NCI-H82 (cell line): ENCODE results near the gene VIT.
A peak's percentile ranks its signal among the peaks of the same experiment; 100 is the strongest.
"Not testable (repeated sequence)": the region's sequence is repeated elsewhere in the genome, so short reads cannot be mapped to it uniquely, and the experiment has no call there.

Source experiments
- DNase-seq: peaks from one replicate; lab custom pipeline; 2025; lab: John Stamatoyannopoulos, UW

VIT gene

DNA sequence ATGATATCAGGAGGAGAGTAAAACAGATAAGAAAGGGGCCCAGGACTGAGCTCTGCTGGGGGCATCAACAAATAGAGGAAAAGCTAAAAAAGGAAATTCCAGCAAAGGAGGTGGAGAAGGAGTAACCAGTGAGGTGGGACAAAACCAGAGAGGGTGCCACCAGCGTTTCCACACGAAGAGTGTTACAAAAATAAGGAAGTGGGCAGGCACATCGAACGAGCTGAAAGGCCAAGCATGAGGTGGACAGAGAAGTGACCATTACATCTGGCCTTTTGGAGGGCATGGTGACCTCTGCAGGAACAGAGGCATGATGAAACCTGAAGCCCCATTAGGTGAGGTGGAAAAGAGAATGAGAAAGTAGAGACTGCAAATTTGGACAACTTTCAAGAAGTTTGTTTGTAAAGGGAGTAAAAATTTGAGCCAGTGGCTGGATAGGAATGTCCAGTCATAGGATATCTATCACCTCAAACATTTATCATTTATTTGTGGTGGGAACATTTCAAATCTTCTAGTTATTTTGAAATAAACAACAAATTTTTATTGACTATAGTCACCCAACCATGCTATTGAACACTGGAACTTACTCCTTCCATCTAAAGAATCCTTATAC lies 18.4 kb upstream of the VIT start:
- no peak for DNase-seq

DNA sequence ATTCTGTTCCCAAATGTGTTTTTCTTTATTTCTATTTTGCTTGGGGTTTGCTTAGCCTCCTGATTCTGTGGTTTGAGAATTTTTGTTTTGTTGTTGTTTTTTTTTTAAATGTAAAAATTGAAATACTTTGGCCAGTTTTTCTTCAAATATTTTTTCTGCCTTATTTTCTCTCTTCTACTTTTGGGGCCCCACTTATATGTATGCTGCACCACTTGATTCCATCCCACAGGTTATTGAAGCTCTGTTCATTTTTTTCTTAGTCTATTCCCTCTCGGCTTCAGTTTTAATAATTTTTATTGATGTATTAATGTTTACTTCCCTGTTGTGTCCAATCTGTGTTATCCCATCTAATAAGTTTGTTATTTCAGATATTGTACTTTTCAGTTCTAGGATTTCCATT lies 17.7 kb upstream of the VIT start:
- DNase-seq, result no peak

DNA sequence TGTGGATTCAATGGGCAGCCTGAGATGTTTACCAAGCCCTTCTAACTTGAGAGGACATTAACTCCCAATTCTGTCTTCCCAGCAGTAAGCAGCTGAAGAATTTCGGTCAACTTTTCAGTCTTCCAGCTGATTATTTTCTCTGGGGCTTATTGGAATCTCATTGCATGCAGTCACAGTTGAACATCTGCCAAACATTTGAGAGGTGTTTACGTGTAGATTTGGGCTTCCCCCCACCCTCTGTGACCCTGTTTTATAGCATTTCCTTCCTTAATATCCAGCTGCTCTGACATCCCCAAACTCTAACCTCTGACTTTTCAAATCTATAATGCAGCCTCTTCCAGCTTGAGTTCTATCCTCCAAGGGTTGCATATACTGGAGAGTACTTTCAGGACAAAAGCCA lies 16.5 kb upstream of the VIT start:
- DNase-seq, result peak; percentile 31

DNA sequence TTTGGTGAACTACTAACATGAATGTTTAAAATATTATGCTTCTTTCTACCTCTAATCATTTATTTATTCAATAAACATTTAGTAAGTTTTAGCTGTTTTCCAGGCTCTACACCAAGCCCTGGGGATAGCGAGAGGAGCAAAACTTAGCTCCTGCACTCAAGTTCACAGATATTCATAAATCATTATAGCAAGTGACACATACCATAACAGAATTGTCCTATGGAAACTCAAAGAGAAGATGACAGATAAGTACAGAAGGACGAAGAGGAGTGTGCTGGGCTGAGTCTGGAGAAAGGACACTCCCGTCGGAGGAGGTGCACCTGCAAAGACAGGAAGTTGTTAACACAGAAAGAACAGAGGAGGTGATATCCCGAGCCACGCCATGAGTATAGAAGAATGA lies 13.9 kb upstream of the VIT start:
- DNase-seq, result no peak

DNA sequence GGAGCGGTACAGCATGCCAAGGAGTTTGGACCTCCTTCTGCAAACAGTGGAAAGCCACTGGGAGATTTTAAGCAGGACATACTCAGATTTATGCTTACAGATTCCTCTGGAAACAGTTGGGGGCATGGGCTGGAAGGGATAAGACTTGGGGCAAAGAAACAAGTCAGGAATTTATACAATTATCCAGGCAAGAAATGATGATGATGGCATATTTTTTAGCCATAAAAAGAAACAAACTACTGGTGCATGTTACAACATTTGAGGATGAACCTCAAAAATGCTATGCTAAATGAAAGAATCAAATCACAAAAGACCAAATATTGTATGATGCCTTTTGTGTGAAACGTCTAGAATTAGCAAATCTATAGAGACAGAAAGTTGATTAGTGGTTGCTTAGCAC lies 13.5 kb upstream of the VIT start:
- no peak for DNase-seq

DNA sequence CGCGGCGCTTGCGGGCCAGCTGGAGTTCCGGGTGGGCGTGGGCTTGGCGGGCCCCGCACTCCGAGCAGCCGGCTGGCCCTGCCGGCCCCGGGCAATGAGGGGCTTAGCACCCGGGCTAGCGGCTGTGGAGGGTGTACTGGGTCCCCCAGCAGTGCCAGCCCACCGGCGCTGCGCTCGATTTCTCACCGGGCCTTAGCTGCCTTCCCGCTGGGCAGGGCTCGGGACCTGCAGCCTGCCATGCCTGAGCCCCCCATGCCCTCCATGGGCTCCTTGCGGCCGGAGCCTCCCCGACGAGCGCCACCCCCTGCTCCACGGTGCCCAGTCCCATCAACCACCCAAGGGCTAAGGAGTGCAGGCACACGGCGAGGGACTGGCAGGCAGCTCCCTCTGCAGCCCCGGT lies 8.2 kb upstream of the VIT start:
- not testable (repeated sequence) for DNase-seq

DNA sequence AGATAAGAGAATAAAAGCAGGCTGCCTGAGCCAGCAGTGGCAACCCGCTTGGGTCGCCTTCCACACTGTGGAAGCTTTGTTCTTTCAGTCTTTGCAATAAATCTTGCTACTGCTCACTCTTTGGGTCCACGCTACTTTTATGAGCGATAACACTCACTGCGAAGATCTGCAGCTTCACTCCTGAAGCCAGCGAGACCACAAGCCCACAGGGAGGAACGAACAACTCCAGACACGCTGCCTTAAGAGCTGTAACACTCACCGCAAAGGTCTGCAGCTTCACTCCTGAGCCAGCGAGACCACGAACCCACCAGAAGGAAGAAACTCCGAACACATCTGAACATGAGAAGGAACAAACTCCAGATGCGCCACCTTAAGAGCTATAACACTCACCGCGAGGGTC lies 7.5 kb upstream of the VIT start:
- DNase-seq, result not testable (repeated sequence)

DNA sequence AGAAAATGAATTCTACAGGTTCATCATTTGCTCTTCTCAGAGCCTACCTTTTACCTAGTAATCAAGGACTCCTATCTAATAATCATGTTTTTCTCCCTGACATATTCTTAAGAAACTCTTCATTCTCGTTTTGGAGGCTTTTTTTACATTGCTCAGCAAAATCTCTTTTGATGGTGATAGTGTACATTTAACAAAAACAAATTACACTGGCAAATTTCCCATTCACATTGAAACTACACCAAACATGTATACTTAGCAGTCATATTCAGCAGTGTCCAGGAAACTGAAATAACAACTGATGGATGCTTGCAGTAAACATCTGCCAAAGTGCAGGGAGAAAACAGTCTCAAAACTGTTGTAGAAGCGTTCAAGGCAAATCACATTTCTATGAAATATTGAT lies 4.4 kb upstream of the VIT start:
- DNase-seq, result no peak

DNA sequence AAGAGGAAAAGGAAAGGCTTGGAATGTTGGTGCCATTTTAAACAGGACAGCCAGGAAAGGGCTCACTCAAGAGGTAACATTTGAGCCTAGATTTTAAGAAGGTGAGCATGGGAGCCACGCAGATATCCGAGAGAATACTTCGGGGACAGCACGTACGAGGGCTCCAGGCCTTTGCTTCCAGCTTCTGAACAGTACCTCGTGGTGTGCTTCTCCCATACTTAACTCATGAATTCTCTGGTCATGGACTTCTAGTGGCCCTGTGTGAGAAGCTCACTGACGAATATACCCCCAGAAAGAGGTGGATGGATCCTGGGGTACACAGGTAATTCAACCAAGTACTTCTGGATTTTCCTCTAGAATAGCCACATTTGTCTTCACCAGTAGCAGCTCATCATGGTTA lies 2.7 kb upstream of the VIT start:
- no peak for DNase-seq

DNA sequence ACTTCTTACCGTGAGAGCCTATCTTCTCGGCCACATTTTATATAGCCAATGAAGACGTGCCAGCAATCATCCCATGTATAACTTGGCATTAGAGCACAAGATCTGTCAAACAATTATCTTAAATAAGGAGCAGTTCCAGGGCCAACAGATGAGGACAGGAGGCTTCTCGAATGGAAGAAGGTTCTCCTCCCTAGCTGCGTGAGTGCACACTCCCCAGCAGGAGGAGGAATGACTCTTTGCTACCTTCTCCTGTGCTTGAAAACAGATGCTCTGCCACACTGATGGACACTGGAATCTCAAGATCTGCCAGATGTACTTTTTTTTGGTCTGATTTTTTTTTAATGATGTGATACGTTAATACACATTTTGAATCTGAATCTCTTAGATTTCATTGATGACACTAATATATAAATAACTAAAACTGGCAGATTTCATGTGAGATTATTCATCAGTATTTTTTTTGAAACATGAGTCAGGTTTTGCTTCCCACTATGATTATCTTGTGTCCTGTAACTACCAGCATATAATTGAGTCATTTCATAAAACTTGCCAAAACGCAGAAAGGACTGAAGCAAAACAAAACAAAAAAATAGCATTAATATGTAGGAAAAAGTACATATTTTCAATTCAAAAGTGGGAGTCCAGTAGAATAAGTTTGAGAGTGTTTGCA lies 626 bp upstream of the VIT start:
- peak; percentile 23 for DNase-seq

DNA sequence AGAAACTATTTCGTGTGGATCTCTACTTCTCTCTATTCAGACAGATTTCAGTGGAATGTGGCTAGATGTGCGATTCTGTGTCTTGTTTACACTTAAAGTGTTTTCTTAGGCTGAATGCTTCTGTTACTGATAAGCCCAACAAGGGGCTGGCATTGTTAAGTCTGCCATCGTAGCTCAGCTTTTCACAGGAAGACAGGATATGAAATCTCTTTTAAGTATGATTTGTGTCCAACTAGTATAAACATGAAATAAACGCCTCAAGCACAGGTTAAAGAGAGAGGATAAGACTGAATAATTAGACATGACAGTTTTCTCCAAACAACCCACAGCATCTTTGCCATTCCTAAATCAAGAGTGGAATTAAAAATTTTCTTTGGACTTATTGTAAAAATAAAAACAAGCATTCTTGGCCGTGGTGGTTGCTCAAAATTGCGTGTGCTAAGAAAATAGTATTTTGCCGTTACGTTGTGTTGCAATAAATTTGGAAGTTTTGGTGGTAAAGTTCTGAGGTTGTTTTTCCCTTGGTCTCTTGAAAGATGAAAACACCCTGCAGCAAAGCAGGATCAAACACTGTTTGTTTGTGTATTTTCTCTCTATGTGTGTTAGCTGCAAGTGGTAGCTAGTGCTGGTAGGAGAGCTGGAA lies 1.0 kb downstream of the VIT start:
- no peak for DNase-seq

DNA sequence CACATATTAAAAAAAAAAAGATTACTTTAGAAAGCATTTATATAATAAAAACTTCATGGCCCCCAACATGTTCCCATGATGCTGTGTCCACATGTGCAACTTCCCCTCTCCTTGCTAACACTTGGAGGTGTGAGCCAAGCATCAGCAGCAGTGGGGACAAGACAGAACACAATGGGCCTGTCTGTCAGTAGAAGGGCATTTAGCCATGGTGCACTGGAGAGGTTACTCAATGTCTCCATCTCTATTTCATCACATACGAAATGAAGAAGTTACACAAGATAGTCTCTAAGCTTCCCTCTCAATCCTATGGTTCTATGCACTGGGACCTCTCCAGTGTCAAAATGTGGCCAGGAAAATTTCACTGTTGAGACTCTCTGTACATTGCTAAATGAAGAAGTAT lies 2.5 kb downstream of the VIT start:
- no peak for DNase-seq

DNA sequence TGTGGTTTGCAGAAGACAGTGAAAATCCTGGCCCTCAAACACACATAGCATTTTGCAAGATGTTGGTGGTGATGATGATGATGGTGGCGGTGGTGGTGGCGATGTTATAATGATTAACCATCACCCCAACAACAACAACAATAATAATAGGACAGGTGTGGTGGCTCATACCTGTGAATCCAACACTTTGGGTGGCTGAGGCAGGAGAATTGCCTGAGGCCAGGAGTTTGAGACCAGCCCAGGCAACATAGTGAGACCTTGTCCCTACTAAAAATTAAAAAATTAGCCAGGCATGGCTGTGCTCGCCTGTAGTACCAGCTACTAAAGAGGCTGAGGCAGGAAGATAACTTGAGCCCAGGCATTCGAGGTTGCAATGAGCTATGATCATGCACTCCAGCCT lies 3.8 kb downstream of the VIT start:
- DNase-seq, result no peak

DNA sequence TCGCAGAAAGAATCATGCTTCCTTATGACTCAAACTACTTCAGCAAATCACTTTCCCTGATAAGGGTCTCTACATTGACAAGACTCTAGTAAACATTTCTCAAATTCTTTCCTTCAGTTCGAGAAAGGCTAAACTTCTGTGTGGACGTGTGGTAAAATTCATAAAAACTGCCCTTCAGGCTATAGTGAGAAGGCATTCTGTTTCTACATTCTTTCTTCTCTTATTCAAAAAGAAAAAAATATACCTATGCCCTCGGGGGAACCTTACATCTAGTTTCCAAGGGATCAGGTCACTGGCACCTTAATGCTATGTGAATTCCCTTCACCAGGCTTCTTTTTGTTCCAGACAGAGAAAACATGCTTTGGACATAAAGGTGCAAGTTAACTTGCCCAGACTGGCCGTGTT lies 4.9 kb downstream of the VIT start:
- DNase-seq, result no peak

DNA sequence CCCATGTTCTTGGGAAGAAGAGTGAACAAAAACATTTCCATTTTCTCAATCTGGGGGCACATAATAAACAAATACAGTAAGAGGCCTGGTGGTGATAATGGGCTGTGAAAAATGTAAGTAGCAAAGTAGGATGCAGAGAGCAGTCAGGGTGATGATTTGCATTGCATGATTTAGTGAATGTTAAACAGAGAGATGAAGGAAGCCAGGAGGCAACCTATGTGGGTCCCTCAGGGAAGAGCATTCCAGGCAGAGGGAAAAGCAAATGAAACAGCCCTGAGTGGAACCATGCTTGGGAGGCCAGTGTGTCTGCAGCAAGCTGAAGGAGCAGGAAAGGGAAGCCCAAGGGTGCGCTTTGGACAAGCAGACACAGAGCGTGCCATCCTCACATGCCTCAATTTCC lies 5.4 kb downstream of the VIT start:
- no peak for DNase-seq

DNA sequence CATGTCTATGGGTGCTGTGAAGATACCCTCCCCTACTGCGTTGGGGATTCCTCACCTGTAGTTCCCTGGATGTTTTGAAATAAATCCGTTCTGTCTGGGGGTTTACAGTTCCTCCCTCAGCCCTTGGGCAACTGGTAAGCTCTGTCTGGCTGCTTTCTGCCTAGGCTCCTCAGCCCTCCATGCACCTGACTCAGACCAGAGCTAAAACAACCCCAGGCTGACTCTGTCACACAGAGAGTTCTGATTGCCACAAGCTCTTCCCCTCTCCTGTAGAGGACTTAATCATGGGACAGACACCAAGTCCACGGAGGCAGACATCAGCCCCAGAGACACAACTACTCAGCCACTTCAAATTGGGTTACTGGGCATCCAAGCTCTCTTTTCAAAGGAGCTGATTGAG lies 6.3 kb downstream of the VIT start:
- no peak for DNase-seq

DNA sequence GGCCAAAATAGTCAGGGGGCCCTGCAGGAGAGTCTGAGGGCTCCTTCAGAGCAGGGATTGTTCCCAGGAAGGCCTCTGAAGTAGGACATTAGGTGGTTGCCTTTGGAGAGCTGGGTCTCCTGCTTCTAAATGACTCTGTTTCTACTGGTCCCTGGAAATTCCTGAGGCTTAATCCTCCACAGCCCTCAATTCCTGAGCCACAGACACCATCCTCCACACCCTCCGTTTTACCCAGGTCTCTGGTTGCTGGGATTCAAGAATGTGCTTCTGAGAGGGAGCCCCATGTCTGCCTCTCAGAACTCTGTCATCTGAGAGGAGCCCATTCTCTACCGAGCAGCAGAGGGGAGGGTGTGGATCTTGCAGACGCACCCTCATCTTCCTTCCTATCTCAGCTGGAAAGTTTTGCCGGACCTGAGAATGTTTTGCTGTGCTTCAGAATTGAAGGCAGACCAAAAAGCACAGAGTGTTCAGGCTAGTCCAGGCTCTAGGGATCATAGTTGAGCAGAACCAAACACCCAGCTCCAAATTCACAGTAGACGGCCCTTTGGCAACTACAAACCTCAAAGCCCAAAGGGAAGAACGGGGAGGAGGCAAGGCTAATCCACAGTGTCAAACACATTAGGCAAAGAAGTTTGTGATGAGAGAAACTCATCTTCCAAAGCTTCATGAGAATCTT lies 8.1 kb downstream of the VIT start:
- DNase-seq, result no peak

DNA sequence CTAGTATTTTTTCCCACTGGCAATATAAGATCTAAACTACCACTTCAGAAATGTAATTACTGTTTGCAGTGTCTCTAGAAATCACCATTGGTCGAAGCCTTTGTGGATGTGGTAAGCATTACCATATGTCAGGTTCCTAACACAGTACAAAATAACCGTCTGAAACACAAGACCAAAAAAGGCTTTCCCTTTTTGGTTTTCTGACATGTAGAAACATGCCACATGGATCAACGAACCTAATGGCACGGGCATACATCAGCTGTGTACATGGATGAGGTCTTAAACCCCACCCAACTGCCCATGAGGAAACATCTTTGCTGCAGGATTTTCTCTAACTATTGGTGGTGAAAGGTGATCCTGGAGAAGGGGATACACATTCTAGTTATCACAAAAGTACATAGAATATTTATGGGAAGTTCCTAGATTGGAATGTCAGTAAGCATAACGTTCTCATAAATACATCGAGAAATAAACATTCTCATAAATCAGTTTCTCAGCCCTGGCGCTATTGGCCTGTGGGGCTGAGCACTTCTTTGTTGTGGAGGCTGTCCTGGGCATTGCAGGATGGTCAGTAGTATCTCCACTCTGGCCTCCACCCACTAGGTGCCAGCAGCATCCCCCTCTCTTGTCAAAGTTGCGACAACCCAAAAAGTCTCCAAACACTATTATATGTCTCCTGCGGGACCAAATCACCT lies 9.0 kb downstream of the VIT start:
- DNase-seq, result no peak

DNA sequence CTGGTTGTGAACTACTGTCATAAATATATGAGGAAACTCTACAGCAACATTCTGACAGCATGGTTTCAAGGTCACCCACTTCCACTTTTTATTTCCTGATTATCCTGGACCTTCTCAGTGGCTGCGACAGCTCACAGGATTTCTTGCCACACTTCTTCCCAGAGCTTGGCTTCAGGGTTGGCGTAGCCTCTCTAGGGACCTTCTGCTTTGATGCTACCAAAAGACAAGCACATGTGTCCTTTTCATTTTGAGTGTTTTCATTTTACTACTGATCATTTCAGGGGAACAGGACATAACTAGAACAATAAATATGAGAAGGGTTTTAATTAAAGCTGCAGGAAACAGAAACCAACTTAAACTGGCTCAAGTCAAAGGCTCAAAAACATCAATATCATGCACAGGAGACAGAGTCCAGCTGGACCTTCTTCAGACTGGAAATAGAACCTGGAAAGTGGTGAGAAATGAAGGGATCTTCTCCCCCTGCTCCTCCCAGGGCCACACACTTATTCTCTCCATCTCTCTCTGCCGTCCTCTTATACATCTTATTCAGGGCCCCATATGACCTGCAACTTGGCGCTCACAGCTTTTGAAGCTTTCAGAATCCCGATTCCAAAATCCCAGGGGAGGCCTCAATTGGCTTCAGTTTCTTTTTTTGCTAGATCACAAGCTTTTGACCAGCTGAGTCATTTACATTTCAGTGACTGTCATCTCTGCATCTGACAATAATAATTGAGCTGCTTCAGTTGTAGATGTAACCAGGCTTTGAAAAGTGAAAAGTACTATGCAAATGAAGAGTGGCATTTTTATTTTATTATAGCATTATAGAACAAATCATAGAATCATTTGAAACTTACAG lies 9.7 kb downstream of the VIT start:
- no peak for DNase-seq

DNA sequence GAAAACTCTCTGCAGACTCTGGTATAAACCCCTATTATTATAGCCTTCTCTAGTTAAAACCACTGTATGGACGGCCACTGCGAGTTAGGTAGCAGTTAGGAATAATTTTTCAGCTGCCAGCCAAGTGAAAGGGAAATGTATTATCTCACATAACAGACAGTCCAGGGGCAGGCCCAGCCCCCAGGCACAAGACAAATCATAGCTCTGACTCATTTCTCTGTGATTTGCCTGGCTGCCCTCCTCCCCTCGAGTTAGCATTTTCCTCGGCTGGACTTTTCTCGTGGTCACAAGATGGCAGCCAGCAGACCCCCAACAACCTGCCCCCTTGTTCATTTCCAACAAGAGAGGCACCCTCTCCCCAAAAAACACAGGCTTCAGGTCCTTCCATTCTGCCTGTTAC lies 10.5 kb downstream of the VIT start:
- DNase-seq, result no peak

DNA sequence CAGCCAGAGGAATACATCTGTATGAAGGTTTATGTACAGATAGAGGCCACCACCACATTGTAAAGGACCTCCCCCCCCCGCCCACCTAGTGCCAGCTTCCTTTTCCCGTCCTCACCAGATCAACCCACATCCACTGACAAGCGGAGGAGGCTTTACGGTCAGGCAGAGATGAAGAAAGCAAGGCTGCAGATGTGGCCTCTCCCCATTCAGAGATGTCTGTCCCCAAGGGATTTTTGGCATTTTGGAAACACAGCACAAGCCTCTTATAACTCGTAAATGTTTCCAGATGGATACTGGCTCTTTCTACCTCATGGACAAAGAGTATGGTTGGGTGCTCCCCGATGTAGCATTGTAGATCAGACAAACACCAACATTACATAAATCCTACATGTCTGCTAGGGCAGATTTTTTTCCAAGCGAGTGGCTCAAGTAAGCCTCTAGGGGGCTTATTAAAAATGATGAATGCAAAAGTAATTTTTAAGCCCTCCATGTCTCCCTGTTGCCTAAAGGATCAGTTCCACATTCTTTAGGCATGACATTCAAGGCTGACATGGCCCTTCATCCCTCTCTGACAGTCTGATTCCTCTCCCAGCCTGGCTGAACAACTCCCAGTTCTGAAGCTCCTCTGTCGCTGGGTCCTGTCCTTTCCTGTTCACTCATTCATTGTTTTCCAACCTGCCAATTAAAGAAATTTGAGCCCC lies 11.7 kb downstream of the VIT start:
- no peak for DNase-seq
